ENCODE data around the gene P2RY14. TPM values are rescaled to one million over a fixed set of nuclear protein-coding genes. Genes with fewer than 3 reads are reported as not detected.
A peak's percentile ranks its signal among the peaks of the same experiment; 100 is the strongest.

Gene P2RY14
- total RNA-seq (1 to 10 TPM in 2 of 5 experiments, under 1 TPM in 2, not detected in 1; 0.19 to 5.7 (median 1.1) TPM), polyA plus RNA-seq (under 1 TPM in 1 of 2 donors, not detected in 1; 0.11 TPM), total RNA-seq (0.40 reads per million)

DNA sequence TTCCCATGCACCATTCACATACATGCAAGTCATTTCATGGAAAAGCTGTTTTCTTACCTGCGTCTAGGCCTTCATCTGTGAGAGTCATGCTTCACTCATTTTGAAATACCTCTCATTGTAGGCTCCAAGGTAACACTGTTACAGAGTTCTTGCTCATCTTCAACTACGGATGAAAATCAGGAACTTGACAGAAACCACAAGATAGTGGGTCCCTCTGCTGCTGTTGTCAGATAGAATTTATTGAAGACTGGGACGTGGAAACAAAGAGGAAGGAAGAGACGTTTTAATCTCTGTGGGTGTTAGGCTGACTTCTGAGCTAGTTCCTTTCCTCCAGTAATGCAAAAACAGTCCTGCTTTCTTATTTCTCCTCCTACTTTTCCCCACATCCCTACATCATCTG lies at the start of gene P2RY14:
P2RY14 (minus strand) TSS at position 313 of the 400 bp plus-strand sequence. CDS start 64,226 bp downstream, outside the sequence.
- Mint-ChIP-seq H3K36me3 (peaks cover 0 to 17% (median 0%) of the 10 kb centered on the region in 5 donors), H3K4me1 (peaks cover 21 to 67% (median 44%) of the 10 kb centered on the region in 7 donors), H3K27ac (peak within 1 kb of the TSS; percentile 59 to 92 (median 76)), H3K27me3 (no peaks in the 10 kb centered on the region), H3K9me3 (peaks cover 0 to 2% (median 0%) of the 10 kb centered on the region in 11 donors), H3K4me3 (peak within 1 kb of the TSS in 7 of 10 donors; percentile 32 to 81 (median 53))
- no peaks in the 10 kb centered on the region for H3K9me3 ChIP-seq (ENCODE audit: control insufficient read depth in 2 of 3, low read length in 3 of 3)
- ATAC-seq (peak; percentile 69), DNase-seq (peak in 2 of 9 donors; percentile 21 to 23)
- H3K27me3 ChIP-seq (ENCODE audit: control insufficient read depth in 2 of 2, insufficient read depth in 2 of 2, low read length in 2 of 2) = no peaks in the 10 kb centered on the region
- intact Hi-C loops (cut with micrococcal nuclease) = loop anchor here (1.0 to 10.0 kb wide), 4 partner anchors 51 to 873 kb away; partner anchors contain the start of genes EIF2A (in 1 of the 2), SERP1 (in 1 of the 2) and TSC22D2 (in 1 of the 2)
- no peak within 1 kb of the TSS for H3K4me3 ChIP-seq (ENCODE audit: low read length)
- ChIA-PET CTCF (interaction anchor here (0.9 to 7.4 kb wide), 5 partner anchors 10 to 115 kb away, joined by 3 to 133 read pairs (median 5); no protein-coding TSS in a partner anchor), POLR2A (interaction anchor here (0.5 to 5.8 kb wide), 11 partner anchors 8 to 111 kb away, joined by 3 to 39 read pairs (median 3); partner anchors contain the start of gene GPR171)
- no peaks in the 10 kb centered on the region for H3K36me3 ChIP-seq (ENCODE audit: control insufficient read depth in 2 of 3, insufficient read depth in 3 of 3, low read length in 3 of 3)
- H3K4me1 ChIP-seq (ENCODE audit: control insufficient read depth in 2 of 2, insufficient read depth in 2 of 2, low read length in 2 of 2) = peaks cover 20 to 21% of the 10 kb centered on the region in 2 donors
- H3K27ac ChIP-seq (ENCODE audit: low read depth, low read length) = peak within 1 kb of the TSS; percentile 45

DNA sequence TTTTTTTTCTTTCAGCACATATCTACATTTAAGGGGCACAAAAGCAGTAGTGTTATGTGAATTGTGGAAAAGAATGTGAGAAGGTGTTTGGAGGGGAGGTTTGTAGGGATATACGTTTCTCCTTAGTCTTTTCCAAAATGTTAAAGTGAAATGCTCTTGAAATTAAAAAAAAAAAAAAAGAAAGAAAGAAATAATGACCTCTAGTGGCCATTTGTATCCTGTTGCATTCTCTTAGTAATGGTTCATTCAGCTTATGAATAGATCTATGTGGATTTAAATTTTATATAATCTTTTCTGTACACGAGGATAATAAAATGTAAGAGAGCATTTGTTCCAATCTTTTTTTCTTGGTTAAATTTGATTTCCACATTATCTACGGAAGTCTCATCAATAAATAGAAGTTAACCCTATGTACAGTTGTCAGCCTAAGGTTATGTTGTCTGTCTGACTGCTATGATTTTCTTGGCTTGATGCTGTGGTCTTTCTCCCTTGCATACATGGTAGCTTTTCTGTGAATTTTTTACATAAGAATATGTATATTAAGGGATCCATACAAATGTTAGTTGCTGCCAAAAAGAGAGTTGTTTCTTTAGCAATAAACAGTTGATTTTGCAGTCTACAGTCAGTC lies 49.3 kb upstream of the P2RY14 start:
- peaks cover 4 to 7% (median 6%) of the 10 kb centered on the region in 7 donors for H3K4me1 Mint-ChIP-seq
- intact Hi-C loops (cut with micrococcal nuclease) = loop anchor here (1.0 to 5.0 kb wide), 5 partner anchors 45 to 171 kb away; no protein-coding TSS in a partner anchor
- no peak for DNase-seq
- H3K36me3 Mint-ChIP-seq = no peaks in the 10 kb centered on the region
- Histone ChIP-seq H3K9me3 (ENCODE audit: control insufficient read depth in 2 of 3, low read length in 3 of 3) (no peaks in the 10 kb centered on the region), H3K4me3 (ENCODE audit: low read length) (no peak overlapping the region), H3K4me1 (ENCODE audit: control insufficient read depth in 2 of 2, insufficient read depth in 2 of 2, low read length in 2 of 2) (no peaks in the 10 kb centered on the region), H3K27ac (ENCODE audit: low read depth, low read length) (no peak overlapping the region), H3K36me3 (ENCODE audit: control insufficient read depth in 2 of 3, insufficient read depth in 3 of 3, low read length in 3 of 3) (no peaks in the 10 kb centered on the region), H3K27me3 (ENCODE audit: control insufficient read depth in 2 of 2, insufficient read depth in 2 of 2, low read length in 2 of 2) (no peaks in the 10 kb centered on the region)
- peaks cover 10 to 30% (median 19%) of the 10 kb centered on the region in 5 donors for H3K27me3 Mint-ChIP-seq
- H3K27ac Mint-ChIP-seq = no peak overlapping the region
- peaks cover 0 to 1% (median 0%) of the 10 kb centered on the region in 11 donors for H3K9me3 Mint-ChIP-seq
- ChIA-PET POLR2A (no interaction called here), CTCF (interaction anchor here (0.6 to 1.9 kb wide), 5 partner anchors 19 to 1720 kb away, joined by 3 to 8 read pairs (median 5); no protein-coding TSS in a partner anchor)
- no peak for ATAC-seq
- no peak overlapping the region for H3K4me3 Mint-ChIP-seq

DNA sequence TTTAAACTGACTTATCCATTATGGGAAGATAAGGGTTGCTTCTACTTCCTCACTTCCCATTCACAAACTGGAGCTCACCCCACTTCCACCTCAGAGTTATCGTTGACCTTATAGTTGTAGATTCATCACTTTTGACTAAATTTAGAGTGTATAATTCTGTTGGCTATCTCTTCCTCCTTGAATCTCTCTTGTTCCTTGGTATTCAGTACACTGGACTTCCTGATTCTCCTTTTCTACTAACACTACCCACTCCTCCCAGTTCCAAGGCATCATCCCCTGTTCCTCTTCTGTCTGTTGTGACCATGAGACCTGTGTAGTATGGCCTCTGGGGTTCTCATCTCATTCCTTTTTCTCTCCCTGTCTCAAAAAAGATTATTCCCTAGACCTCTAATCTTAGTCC lies 44.2 kb upstream of the P2RY14 start:
- no peaks in the 10 kb centered on the region for H3K9me3 ChIP-seq (ENCODE audit: control insufficient read depth in 2 of 3, low read length in 3 of 3)
- H3K4me3 Mint-ChIP-seq = no peak overlapping the region
- ATAC-seq = no peak
- POLR2A ChIA-PET = no interaction called here
- H3K4me1 Mint-ChIP-seq = peaks cover 0 to 2% (median 0%) of the 10 kb centered on the region in 7 donors
- no peaks in the 10 kb centered on the region for H3K36me3 ChIP-seq (ENCODE audit: control insufficient read depth in 2 of 3, insufficient read depth in 3 of 3, low read length in 3 of 3)
- no peak overlapping the region for H3K27ac Mint-ChIP-seq
- no peak overlapping the region for H3K27ac ChIP-seq (ENCODE audit: low read depth, low read length)
- intact Hi-C loops (cut with micrococcal nuclease) = no loop called here
- H3K27me3 Mint-ChIP-seq = peaks cover 0 to 15% (median 11%) of the 10 kb centered on the region in 5 donors
- no peaks in the 10 kb centered on the region for H3K4me1 ChIP-seq (ENCODE audit: control insufficient read depth in 2 of 2, insufficient read depth in 2 of 2, low read length in 2 of 2)
- H3K27me3 ChIP-seq (ENCODE audit: control insufficient read depth in 2 of 2, insufficient read depth in 2 of 2, low read length in 2 of 2) = no peaks in the 10 kb centered on the region
- no peak overlapping the region for H3K4me3 ChIP-seq (ENCODE audit: low read length)
- CTCF ChIA-PET = no interaction called here
- no peak for DNase-seq
- peaks cover 0 to 4% (median 0%) of the 10 kb centered on the region in 11 donors for H3K9me3 Mint-ChIP-seq
- H3K36me3 Mint-ChIP-seq = peaks cover 0 to 3% (median 0%) of the 10 kb centered on the region in 5 donors

DNA sequence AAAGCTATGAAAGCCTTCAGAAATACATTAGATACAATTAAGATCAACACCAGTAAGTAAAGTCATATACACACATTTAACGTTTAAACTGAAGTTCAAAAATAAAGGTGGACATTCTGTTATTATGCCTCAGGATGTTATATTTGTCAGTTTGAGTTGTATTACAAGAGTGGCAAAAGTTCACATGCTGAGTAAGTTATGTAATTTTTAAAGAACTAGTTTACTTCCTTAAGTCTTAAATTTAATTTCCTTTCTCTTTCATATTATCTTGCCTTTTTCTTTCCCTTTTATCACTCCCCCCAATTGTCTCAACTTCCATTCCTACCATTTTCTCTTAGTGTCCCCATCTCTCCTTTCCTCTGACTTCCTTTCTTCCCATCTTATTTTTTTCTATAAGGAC lies 43.2 kb upstream of the P2RY14 start:
- ATAC-seq = no peak
- POLR2A ChIA-PET = no interaction called here
- no peaks in the 10 kb centered on the region for H3K4me1 ChIP-seq (ENCODE audit: control insufficient read depth in 2 of 2, insufficient read depth in 2 of 2, low read length in 2 of 2)
- no peak for DNase-seq
- CTCF ChIA-PET = interaction anchor here (1.2 kb wide), 1 partner anchor 93 kb away, joined by 3 read pairs; no protein-coding TSS in a partner anchor
- H3K9me3 ChIP-seq (ENCODE audit: control insufficient read depth in 2 of 3, low read length in 3 of 3) = no peaks in the 10 kb centered on the region
- no peaks in the 10 kb centered on the region for H3K27me3 ChIP-seq (ENCODE audit: control insufficient read depth in 2 of 2, insufficient read depth in 2 of 2, low read length in 2 of 2)
- H3K27ac ChIP-seq (ENCODE audit: low read depth, low read length) = no peak overlapping the region
- Mint-ChIP-seq H3K9me3 (peaks cover 0 to 4% (median 0%) of the 10 kb centered on the region in 11 donors), H3K27me3 (peaks cover 0 to 14% (median 6%) of the 10 kb centered on the region in 5 donors), H3K4me1 (peaks cover 0 to 5% (median 0%) of the 10 kb centered on the region in 7 donors), H3K36me3 (peaks cover 0 to 3% (median 0%) of the 10 kb centered on the region in 5 donors), H3K27ac (no peak overlapping the region), H3K4me3 (no peak overlapping the region)
- intact Hi-C loops (cut with micrococcal nuclease) = no loop called here
- H3K36me3 ChIP-seq (ENCODE audit: control insufficient read depth in 2 of 3, insufficient read depth in 3 of 3, low read length in 3 of 3) = no peaks in the 10 kb centered on the region
- no peak overlapping the region for H3K4me3 ChIP-seq (ENCODE audit: low read length)

DNA sequence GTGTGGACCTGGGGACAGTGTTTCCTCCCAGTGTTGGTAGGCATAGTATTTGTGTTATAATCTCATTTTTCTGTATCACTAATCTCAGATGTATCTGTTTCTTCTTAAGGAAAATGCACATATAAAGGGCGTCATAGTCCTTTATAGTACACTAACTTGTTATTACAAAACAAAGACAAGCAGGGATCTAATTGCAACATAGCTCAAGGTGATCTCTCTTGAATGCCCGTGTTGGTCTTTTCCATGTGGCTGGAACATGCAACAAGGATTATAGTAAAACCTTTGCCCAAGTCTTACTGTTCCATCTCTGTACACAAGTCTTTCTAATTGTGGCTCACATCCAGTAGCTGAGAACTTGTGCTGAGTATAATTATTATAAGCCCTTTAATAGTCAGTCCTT lies 41.8 kb upstream of the P2RY14 start:
- CTCF ChIA-PET = no interaction called here
- POLR2A ChIA-PET = no interaction called here
- no peak for ATAC-seq

DNA sequence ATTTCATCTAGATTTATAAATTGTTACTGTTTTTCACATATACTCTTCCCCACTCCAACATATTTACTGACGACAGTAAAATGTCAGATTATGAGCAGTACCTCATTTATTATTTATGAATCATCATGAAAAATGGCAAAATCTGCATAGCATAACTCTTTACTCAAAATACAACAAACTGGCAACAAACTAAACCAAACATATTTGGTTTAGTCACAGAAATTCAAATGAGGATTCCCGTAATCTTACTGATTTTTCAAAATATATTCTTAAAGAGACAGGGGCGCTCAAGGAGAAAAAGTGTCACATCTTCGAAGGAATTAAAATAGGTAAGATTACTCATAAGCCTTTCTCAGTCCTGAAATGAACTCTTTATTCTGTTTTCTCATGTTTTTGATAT lies 41.3 kb upstream of the P2RY14 start:
- H3K4me3 ChIP-seq (ENCODE audit: low read length) = no peak overlapping the region
- DNase-seq = no peak
- peaks cover 0 to 3% (median 0%) of the 10 kb centered on the region in 5 donors for H3K36me3 Mint-ChIP-seq
- CTCF ChIA-PET = no interaction called here
- ATAC-seq = no peak
- no peaks in the 10 kb centered on the region for H3K27me3 ChIP-seq (ENCODE audit: control insufficient read depth in 2 of 2, insufficient read depth in 2 of 2, low read length in 2 of 2)
- intact Hi-C loops (cut with micrococcal nuclease) = no loop called here
- no peak overlapping the region for H3K27ac ChIP-seq (ENCODE audit: low read depth, low read length)
- peaks cover 0 to 6% (median 0%) of the 10 kb centered on the region in 5 donors for H3K27me3 Mint-ChIP-seq
- no peaks in the 10 kb centered on the region for H3K9me3 ChIP-seq (ENCODE audit: control insufficient read depth in 2 of 3, low read length in 3 of 3)
- no peak overlapping the region for H3K27ac Mint-ChIP-seq
- no peak overlapping the region for H3K4me3 Mint-ChIP-seq
- no peaks in the 10 kb centered on the region for H3K4me1 ChIP-seq (ENCODE audit: control insufficient read depth in 2 of 2, insufficient read depth in 2 of 2, low read length in 2 of 2)
- POLR2A ChIA-PET = no interaction called here
- H3K36me3 ChIP-seq (ENCODE audit: control insufficient read depth in 2 of 3, insufficient read depth in 3 of 3, low read length in 3 of 3) = no peaks in the 10 kb centered on the region
- peaks cover 0 to 4% (median 0%) of the 10 kb centered on the region in 11 donors for H3K9me3 Mint-ChIP-seq
- H3K4me1 Mint-ChIP-seq = peaks cover 0 to 11% (median 0%) of the 10 kb centered on the region in 7 donors

More for the DNA sequence above, 41.8 kb upstream of the P2RY14 start:
- Mint-ChIP-seq H3K4me3 (no peak overlapping the region), H3K9me3 (peaks cover 0 to 4% (median 0%) of the 10 kb centered on the region in 11 donors), H3K27ac (no peak overlapping the region), H3K4me1 (peaks cover 0 to 11% (median 0%) of the 10 kb centered on the region in 7 donors), H3K27me3 (peaks cover 0 to 4% (median 0%) of the 10 kb centered on the region in 5 donors), H3K36me3 (peaks cover 0 to 3% (median 0%) of the 10 kb centered on the region in 5 donors)
- Histone ChIP-seq H3K27me3 (ENCODE audit: control insufficient read depth in 2 of 2, insufficient read depth in 2 of 2, low read length in 2 of 2) (no peaks in the 10 kb centered on the region), H3K27ac (ENCODE audit: low read depth, low read length) (no peak overlapping the region), H3K9me3 (ENCODE audit: control insufficient read depth in 2 of 3, low read length in 3 of 3) (no peaks in the 10 kb centered on the region), H3K4me1 (ENCODE audit: control insufficient read depth in 2 of 2, insufficient read depth in 2 of 2, low read length in 2 of 2) (no peaks in the 10 kb centered on the region), H3K36me3 (ENCODE audit: control insufficient read depth in 2 of 3, insufficient read depth in 3 of 3, low read length in 3 of 3) (no peaks in the 10 kb centered on the region), H3K4me3 (ENCODE audit: low read length) (no peak overlapping the region)
- intact Hi-C loops (cut with micrococcal nuclease) = no loop called here
- DNase-seq = no peak

All from naive thymus-derived CD4-positive, alpha-beta T cell (primary cell).